OCI-M1 (cell line): ENCODE measurements around the gene NDUFS6.

Experiments
- DNase-seq: peaks from one replicate; lab custom pipeline; 2025; lab: John Stamatoyannopoulos, UW

Gene NDUFS6

GRCh38 chr5:1765880-1766235 is 35.3 kb upstream of the NDUFS6 start:
- DNase-seq: no peak

GRCh38 chr5:1767524-1768282 is 33.5 kb upstream of the NDUFS6 start:
- no peak for DNase-seq

- DNase-seq: no peak
Measured at GRCh38 chr5:1768283-1769000, 32.8 kb upstream of the NDUFS6 start.

GRCh38 chr5:1769017-1769640 is 32.1 kb upstream of the NDUFS6 start:
- DNase-seq: no peak

GRCh38 chr5:1769752-1770442 is 31.3 kb upstream of the NDUFS6 start:
- no peak for DNase-seq

GRCh38 chr5:1770443-1770802 is 30.8 kb upstream of the NDUFS6 start:
- no peak for DNase-seq

GRCh38 chr5:1771149-1772065 is 29.8 kb upstream of the NDUFS6 start:
- DNase-seq: no peak

- peak; percentile 23 for DNase-seq
Measured at GRCh38 chr5:1772634-1773033, 28.6 kb upstream of the NDUFS6 start.

- DNase-seq: no peak
Measured at GRCh38 chr5:1776831-1777230, 24.4 kb upstream of the NDUFS6 start.

GRCh38 chr5:1777281-1778137 is 23.7 kb upstream of the NDUFS6 start:
- no peak for DNase-seq

- DNase-seq: no peak
Measured at GRCh38 chr5:1778138-1779020, 22.8 kb upstream of the NDUFS6 start.

- DNase-seq: no peak
Measured at GRCh38 chr5:1779021-1779680, 22.1 kb upstream of the NDUFS6 start.

GRCh38 chr5:1779782-1780613 is 21.2 kb upstream of the NDUFS6 start:
- DNase-seq: no peak

GRCh38 chr5:1780614-1780930 is 20.6 kb upstream of the NDUFS6 start:
- no peak for DNase-seq

- no peak for DNase-seq
Measured at GRCh38 chr5:1781107-1781506, 20.1 kb upstream of the NDUFS6 start.

- DNase-seq: no peak
Measured at GRCh38 chr5:1781726-1782384, 19.4 kb upstream of the NDUFS6 start.

- DNase-seq: no peak
Measured at GRCh38 chr5:1782385-1783215, 18.6 kb upstream of the NDUFS6 start.
